Nephron progenitor cell (in vitro differentiated cells): ENCODE measurements around the gene GPR160.
A peak's percentile ranks its signal among the peaks of the same experiment; 100 is the strongest.

Experiments used
- DNase-seq: peaks from one replicate; pipeline ENCODE4 v3.0.0; 2021
- H3K27ac Mint-ChIP-seq: 2 replicates; pipeline ENCODE4 v1.8.0; 2021; ENCODE audit warnings: mild to moderate bottlenecking, moderate library complexity, mixed read lengths
- H3K27me3 Mint-ChIP-seq: 2 replicates; pipeline ENCODE4 v1.8.0; 2021; ENCODE audit warnings: mild to moderate bottlenecking, low read depth, mixed read lengths; ENCODE audit not compliant: poor library complexity
- H3K36me3 Mint-ChIP-seq: 2 replicates; pipeline ENCODE4 v1.8.0; 2021; ENCODE audit warnings: low read depth, mixed read lengths
- H3K4me1 Mint-ChIP-seq: 2 replicates; pipeline ENCODE4 v1.8.0; 2021; ENCODE audit warnings: mixed read lengths
- H3K4me3 Mint-ChIP-seq: 2 replicates; pipeline ENCODE4 v1.8.0; 2021; ENCODE audit warnings: mild to moderate bottlenecking, moderate library complexity, mixed read lengths
- H3K9me3 Mint-ChIP-seq: 2 replicates; pipeline ENCODE4 v1.8.0; 2021; ENCODE audit warnings: mild to moderate bottlenecking, moderate library complexity, mixed read lengths
- TF ChIP-seq, protein P1 (sequence below): fragments of 200-600 bp; sonication (generic); IDR thresholded peaks from 2 replicates; pipeline ENCODE4 v1.5.0; 2021; ENCODE audit warnings: antibody characterized with exemption

Gene GPR160, protein sequence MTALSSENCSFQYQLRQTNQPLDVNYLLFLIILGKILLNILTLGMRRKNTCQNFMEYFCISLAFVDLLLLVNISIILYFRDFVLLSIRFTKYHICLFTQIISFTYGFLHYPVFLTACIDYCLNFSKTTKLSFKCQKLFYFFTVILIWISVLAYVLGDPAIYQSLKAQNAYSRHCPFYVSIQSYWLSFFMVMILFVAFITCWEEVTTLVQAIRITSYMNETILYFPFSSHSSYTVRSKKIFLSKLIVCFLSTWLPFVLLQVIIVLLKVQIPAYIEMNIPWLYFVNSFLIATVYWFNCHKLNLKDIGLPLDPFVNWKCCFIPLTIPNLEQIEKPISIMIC

DNA sequence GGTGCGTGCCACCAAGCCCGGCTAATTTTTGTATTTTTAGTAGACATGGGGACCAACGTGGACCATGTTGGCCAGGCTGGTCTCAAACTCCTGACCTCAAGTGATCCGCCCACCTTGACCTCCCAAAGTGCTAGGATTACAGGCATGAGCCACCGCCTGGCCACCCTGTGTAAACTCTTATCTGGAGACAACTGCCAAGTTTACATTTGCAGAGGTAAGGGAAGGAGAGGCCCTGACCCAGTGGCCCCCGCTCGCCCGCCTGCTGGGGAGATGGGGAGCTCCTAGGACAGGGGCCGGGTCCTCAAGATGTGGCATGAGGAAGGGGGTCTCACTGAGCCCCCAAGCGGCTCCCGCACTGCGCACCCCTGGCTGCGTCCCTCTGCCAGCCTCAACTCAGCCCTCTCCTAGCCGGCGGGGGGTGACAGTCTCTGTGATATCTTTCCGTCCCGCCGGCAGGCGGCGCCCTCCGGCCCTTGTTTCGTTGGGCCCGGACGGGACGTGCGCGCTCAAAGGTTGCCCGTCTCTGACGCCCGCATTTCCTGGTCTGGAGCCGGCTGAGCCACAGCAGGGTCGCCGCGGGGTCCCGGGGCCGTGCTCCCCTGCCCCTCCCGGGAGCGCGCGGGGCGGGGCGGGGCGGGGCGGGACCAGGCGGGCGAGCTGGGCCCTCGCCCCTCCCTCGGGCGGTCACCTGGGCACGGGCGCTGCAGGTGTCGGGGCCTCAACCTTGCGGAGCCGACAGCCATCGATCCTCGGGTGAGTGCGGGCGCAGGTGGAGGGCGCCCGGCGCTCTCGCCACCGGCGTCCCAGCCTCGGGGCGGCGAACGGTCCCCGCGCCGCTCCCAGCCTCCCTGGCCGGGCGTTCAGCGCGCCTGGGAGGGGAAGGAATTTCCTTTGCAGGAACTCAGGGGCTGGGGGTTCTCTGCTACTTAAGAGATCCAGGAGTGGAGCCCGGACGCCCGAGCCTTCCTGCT lies at the start of gene GPR160:
TSS of gene GPR160 (plus strand) at position 533 of the 971 bp plus-strand sequence. CDS start 45,978 bp downstream, outside the sequence.
- no peak within 1 kb of the TSS for H3K27ac Mint-ChIP-seq
- H3K27me3 Mint-ChIP-seq = peaks cover 61% of the 10 kb centered on the region
- peak; percentile 80 for DNase-seq
- H3K4me1 Mint-ChIP-seq = peaks cover 16% of the 10 kb centered on the region
- peaks cover 5% of the 10 kb centered on the region for H3K9me3 Mint-ChIP-seq
- H3K4me3 Mint-ChIP-seq = peak within 1 kb of the TSS; percentile 80
- no peaks in the 10 kb centered on the region for H3K36me3 Mint-ChIP-seq
- TF ChIP-seq, protein P1, sequence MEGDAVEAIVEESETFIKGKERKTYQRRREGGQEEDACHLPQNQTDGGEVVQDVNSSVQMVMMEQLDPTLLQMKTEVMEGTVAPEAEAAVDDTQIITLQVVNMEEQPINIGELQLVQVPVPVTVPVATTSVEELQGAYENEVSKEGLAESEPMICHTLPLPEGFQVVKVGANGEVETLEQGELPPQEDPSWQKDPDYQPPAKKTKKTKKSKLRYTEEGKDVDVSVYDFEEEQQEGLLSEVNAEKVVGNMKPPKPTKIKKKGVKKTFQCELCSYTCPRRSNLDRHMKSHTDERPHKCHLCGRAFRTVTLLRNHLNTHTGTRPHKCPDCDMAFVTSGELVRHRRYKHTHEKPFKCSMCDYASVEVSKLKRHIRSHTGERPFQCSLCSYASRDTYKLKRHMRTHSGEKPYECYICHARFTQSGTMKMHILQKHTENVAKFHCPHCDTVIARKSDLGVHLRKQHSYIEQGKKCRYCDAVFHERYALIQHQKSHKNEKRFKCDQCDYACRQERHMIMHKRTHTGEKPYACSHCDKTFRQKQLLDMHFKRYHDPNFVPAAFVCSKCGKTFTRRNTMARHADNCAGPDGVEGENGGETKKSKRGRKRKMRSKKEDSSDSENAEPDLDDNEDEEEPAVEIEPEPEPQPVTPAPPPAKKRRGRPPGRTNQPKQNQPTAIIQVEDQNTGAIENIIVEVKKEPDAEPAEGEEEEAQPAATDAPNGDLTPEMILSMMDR = peak; percentile 67

DNA sequence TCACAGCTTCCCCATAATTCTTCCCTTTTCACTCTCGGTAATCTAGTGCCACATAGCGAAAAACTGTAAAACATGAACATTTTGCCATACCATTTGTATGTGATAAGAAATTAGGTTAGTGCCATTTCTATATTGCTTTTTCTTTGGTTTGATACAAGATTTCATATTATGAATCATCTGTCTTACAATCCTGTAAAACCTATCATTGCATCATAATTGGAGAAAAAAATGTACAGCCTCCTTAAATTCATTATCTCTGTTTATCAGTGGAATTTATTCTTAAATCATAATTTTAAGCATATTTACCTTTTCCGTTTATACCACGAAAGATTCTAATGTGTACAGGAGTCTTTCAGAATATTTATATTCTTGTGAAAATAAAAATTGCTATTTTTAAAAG lies 47.4 kb upstream of the GPR160 start:
- H3K36me3 Mint-ChIP-seq = peaks cover 56% of the 10 kb centered on the region
- DNase-seq = no peak
- no peaks in the 10 kb centered on the region for H3K9me3 Mint-ChIP-seq
- no peaks in the 10 kb centered on the region for H3K27me3 Mint-ChIP-seq
- TF ChIP-seq, protein P1 = no peak
- no peaks in the 10 kb centered on the region for H3K4me1 Mint-ChIP-seq
- H3K4me3 Mint-ChIP-seq = no peak overlapping the region
- no peak overlapping the region for H3K27ac Mint-ChIP-seq

DNA sequence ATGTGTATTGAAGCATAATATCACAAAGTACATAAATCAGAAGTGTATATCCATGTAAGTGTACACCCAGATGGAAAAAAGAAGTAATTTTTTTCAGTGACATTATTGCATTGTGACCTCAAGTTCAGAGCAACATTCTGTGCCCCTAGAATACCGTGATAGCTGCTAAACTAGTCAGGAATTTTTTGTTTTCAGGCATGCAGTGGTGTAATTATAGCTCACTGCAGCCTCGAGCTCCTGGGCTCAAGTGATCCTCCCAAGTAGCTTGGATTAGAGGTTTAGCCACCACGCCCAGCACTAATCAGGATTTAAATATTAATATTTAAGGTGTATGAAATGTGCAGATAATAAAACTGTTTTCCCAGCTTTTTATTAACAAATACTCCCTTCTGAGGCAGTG lies 45.6 kb upstream of the GPR160 start:
- Mint-ChIP-seq H3K4me3 (no peak overlapping the region), H3K27ac (no peak overlapping the region), H3K9me3 (no peaks in the 10 kb centered on the region), H3K36me3 (peaks cover 41% of the 10 kb centered on the region), H3K27me3 (no peaks in the 10 kb centered on the region), H3K4me1 (no peaks in the 10 kb centered on the region)
- TF ChIP-seq, protein P1 = no peak
- DNase-seq = no peak

DNA sequence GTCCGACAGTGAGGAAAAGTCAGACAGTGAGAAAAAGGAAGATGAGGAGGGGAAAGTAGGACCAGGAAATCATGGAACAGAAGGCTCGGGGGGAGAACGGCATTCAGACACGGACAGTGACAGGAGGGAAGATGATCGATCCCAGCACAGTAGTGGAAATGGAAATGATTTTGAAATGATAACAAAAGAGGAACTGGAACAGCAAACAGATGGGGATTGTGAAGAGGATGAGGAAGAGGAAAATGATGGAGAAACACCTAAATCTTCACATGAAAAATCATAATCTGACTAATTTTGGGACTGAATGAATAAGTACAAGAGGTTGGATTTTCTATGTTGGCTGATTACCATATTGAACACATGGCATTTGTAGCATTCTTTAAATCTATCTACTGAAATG lies 45.0 kb upstream of the GPR160 start:
- Mint-ChIP-seq H3K4me3 (no peak overlapping the region), H3K27ac (peak overlapping the region; percentile 10), H3K27me3 (no peaks in the 10 kb centered on the region), H3K36me3 (peaks cover 37% of the 10 kb centered on the region), H3K9me3 (no peaks in the 10 kb centered on the region), H3K4me1 (no peaks in the 10 kb centered on the region)
- DNase-seq = no peak
- TF ChIP-seq, protein P1 = no peak

DNA sequence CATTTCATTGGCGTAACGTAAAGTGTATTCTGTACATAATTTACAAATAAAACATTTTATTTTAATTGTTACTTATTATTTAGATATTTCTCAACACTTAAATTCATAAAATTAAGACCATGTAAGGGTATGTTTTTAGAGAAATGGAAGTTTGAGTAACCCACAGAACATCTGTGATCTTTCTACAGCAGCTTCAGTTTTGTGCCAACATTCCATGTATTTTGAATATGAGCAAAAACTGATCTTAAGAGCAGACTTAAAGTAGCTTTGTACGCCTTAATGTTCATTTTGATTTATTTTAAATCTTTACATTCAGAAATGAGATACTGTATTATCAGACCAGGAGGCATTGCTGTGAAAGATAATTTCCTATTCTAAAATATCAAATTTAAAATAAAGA lies 44.0 kb upstream of the GPR160 start:
- Mint-ChIP-seq H3K4me1 (no peaks in the 10 kb centered on the region), H3K27ac (no peak overlapping the region), H3K27me3 (no peaks in the 10 kb centered on the region), H3K4me3 (no peak overlapping the region), H3K36me3 (peaks cover 28% of the 10 kb centered on the region), H3K9me3 (no peaks in the 10 kb centered on the region)
- TF ChIP-seq, protein P1 = no peak
- DNase-seq = no peak
